ENCODE results near the gene PRKCA.

Gene PRKCA

GRCh38 chr17:66772148-66772812 lies 469.9 kb downstream of the PRKCA start:
- no peak for TF ChIP-seq CTCF (conservative IDR thresholded peaks at IDR 0.05; ENCODE audit: low read depth, low read length)
- H3K4me3 ChIP-seq (ENCODE audit: low read length), result no peak overlapping the region
- no peak for DNase-seq (ENCODE audit: low read depth)

GRCh38 chr17:66775271-66775670 lies 472.9 kb downstream of the PRKCA start:
- no peak for DNase-seq (ENCODE audit: low read depth)
- H3K4me3 ChIP-seq (ENCODE audit: low read length), result no peak overlapping the region
- no peak for TF ChIP-seq CTCF (conservative IDR thresholded peaks at IDR 0.05; ENCODE audit: low read depth, low read length)

GRCh38 chr17:66775881-66776400 lies 473.5 kb downstream of the PRKCA start:
- H3K4me3 ChIP-seq (ENCODE audit: low read length), result no peak overlapping the region
- no peak for DNase-seq (ENCODE audit: low read depth)
- TF ChIP-seq CTCF (conservative IDR thresholded peaks at IDR 0.05; ENCODE audit: low read depth, low read length), result no peak

- H3K4me3 ChIP-seq (ENCODE audit: low read length), result no peak overlapping the region
- no peak for TF ChIP-seq CTCF (conservative IDR thresholded peaks at IDR 0.05; ENCODE audit: low read depth, low read length)
- no peak for DNase-seq (ENCODE audit: low read depth)
These were observed 474.7 kb downstream of the PRKCA start for GRCh38 chr17:66776999-66777688.

- peak; percentile 23 for DNase-seq (ENCODE audit: low read depth)
These were observed 475.3 kb downstream of the PRKCA start for GRCh38 chr17:66777689-66778225.

GRCh38 chr17:66778531-66779236 lies 476.3 kb downstream of the PRKCA start:
- no peak for DNase-seq (ENCODE audit: low read depth)
- H3K4me3 ChIP-seq (ENCODE audit: low read length), result no peak overlapping the region
- no peak for TF ChIP-seq CTCF (conservative IDR thresholded peaks at IDR 0.05; ENCODE audit: low read depth, low read length)

More at GRCh38 chr17:66777689-66778225, 475.3 kb downstream of the PRKCA start:
- peak; percentile 4 for TF ChIP-seq CTCF (conservative IDR thresholded peaks at IDR 0.05; ENCODE audit: low read depth, low read length)
- H3K4me3 ChIP-seq (ENCODE audit: low read length), result no peak overlapping the region

Measured in retinal pigment epithelial cell (primary cell).